ENCODE data around the gene TLR1.
"Not testable (repeated sequence)": the region's sequence is repeated elsewhere in the genome, so short reads cannot be mapped to it uniquely, and the experiment has no call there.

TLR1 gene

DNA sequence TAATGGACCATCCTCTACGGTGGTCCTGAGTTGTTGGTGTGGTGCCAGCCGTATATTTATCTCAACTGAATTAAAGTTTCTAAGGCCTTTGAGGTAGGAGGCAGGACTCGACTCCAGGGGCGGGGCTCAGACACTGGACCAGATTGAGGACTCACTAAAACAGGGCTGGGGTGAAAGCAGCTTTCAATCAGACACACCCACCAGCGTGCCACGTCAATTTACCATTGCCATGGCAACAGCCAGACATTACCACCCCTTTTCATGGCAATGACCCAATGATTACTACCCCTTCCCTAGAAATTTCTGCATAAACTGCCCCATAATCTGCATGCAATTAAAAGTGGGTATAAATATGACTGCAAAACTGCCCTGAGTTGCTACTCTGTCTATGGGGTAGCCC is 6.7 kb upstream of the TLR1 start:
- no peak for DNase-seq (ENCODE audit: low read depth)
- TF ChIP-seq, protein P1, sequence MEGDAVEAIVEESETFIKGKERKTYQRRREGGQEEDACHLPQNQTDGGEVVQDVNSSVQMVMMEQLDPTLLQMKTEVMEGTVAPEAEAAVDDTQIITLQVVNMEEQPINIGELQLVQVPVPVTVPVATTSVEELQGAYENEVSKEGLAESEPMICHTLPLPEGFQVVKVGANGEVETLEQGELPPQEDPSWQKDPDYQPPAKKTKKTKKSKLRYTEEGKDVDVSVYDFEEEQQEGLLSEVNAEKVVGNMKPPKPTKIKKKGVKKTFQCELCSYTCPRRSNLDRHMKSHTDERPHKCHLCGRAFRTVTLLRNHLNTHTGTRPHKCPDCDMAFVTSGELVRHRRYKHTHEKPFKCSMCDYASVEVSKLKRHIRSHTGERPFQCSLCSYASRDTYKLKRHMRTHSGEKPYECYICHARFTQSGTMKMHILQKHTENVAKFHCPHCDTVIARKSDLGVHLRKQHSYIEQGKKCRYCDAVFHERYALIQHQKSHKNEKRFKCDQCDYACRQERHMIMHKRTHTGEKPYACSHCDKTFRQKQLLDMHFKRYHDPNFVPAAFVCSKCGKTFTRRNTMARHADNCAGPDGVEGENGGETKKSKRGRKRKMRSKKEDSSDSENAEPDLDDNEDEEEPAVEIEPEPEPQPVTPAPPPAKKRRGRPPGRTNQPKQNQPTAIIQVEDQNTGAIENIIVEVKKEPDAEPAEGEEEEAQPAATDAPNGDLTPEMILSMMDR (IDR thresholded peaks at IDR 0.05; ENCODE audit: insufficient read depth, low read depth, low read length, missing control alignments) = no peak
- H3K4me3 ChIP-seq (ENCODE audit: low read length) = no peak overlapping the region

- DNase-seq (ENCODE audit: low read depth); H3K4me3 ChIP-seq (ENCODE audit: low read length): not testable (repeated sequence)
These were observed 2.9 kb upstream of the TLR1 start for GRCh38 chr4:38807462-38807861.

DNA sequence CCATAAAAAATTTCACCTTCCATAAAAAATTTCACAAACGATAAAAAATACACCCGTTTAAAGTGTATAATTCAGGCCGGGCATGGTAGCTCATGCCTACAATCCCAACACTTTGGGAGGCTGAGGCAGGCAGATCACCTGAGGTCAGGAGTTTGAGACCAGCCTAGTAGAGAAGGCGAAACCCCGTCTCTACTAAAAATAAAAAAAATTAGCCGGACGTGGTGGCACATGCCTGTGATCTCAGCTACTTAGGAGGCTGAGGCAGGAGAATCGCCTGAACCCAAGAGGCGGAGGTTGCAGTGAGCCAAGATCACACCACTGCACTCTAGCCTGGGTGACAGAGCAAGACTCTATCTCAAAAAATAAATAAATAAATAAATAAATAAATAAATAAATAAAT is 1.7 kb upstream of the TLR1 start:
- not testable (repeated sequence) for DNase-seq (ENCODE audit: low read depth); H3K4me3 ChIP-seq (ENCODE audit: low read length)

DNA sequence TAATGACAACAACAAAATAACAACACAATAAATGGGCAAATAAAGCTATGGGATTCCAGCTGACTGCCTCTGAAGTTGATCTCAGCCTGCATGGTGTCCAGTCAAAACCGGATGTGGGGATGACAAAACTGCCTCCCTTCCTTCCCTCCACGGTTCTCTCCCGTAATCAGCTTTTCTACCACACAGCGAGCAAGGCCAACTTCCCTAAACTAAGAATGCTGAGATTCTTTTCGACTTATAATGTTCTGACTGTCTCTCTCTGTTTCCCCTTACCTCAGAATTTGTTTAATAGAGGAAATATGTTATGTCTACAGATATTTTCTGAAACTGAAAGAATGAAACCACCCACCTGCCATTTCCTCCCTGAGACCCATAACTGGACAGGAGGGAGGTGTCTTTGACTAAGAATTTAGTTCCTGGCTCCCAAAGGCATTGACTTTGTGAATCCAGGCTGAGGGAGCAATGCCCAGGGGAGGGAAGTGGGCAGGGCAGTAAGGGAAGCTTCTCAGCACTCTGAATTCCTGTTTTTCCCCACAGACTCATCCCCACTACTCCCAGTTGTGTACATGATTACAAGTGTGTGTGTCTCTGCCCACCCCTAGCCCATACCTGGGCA is 1.0 kb upstream of the TLR1 start:
- no peak overlapping the region for H3K4me3 ChIP-seq (ENCODE audit: low read length)
- TF ChIP-seq, protein P1 (IDR thresholded peaks at IDR 0.05; ENCODE audit: insufficient read depth, low read depth, low read length, missing control alignments) = no peak
- DNase-seq (ENCODE audit: low read depth) = no peak

DNA sequence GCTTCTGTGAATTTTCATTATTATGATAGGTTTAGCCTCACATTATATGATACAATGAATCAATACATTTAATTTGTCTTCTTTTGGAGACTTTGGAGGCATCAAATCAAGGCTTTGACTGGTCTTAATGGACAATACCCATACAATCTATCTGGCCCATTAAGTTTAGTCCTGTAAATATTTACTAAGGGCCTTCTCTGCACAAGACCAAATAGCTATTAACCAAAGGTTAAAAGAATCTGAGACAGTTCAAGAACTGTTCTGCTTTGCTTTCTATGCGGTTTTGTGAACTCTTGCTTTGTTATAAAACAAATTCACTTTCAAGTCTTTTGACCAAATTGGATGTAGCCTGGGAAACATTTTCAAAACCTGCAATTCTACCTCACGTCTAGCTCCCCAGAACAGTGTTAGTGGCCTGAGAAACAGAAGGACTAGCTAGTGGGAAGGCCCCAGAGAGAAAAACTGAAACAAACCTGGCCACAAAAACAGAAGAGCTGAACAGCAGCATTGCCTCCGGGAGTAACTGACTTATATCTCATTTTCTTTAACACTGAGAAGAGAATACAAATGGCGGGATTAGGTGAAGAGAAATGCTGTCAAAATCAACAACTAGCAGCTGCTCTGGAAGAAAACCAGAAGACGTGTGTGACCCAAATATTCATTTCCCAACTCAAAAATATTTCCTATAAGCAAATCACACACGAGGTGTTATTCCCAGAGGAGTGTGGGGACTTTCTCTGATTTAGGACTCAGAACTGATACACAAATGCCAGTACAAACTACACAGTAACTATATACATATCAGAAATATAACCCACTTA is 548 bp downstream of the TLR1 start:
- TF ChIP-seq, protein P1 (IDR thresholded peaks at IDR 0.05; ENCODE audit: insufficient read depth, low read depth, low read length, missing control alignments) = no peak
- DNase-seq (ENCODE audit: low read depth) = no peak
- H3K4me3 ChIP-seq (ENCODE audit: low read length) = no peak overlapping the region

- no peak for DNase-seq (ENCODE audit: low read depth)
- TF ChIP-seq, protein P1 (IDR thresholded peaks at IDR 0.05; ENCODE audit: insufficient read depth, low read depth, low read length, missing control alignments) = no peak
- no peak overlapping the region for H3K4me3 ChIP-seq (ENCODE audit: low read length)
These were observed 1.8 kb downstream of the TLR1 start for GRCh38 chr4:38802561-38803355.

- DNase-seq (ENCODE audit: low read depth) = peak; percentile 58
- TF ChIP-seq, protein P1 (IDR thresholded peaks at IDR 0.05; ENCODE audit: insufficient read depth, low read depth, low read length, missing control alignments) = no peak
- H3K4me3 ChIP-seq (ENCODE audit: low read length) = no peak overlapping the region
These were observed 3.6 kb downstream of the TLR1 start for GRCh38 chr4:38800961-38801450.

Measured in epithelial cell of esophagus (primary cell).